HUES64 (cell line): ENCODE data around the gene FAM237B.

ENCODE experiments used
- H3K27ac ChIP-seq: 2 replicates; pipeline ENCODE4 v1.7.0; 2013; ENCODE audit warnings: low read depth, low read length, inconsistent platforms
- H3K27me3 ChIP-seq: 2 replicates; pipeline ENCODE4 v1.6.1; 2013; ENCODE audit warnings: mild to moderate bottlenecking, low read length; ENCODE audit not compliant: insufficient read depth
- H3K36me3 ChIP-seq: 2 replicates; pipeline ENCODE4 v1.6.1; 2013; ENCODE audit warnings: mild to moderate bottlenecking, low read length; ENCODE audit not compliant: insufficient read depth
- H3K4me1 ChIP-seq: 2 replicates; pipeline ENCODE4 v1.6.1; 2013; ENCODE audit warnings: mild to moderate bottlenecking, low read length, moderate library complexity; ENCODE audit not compliant: insufficient read depth
- H3K4me3 ChIP-seq: 2 replicates; pipeline ENCODE4 v1.5.1; 2013; ENCODE audit warnings: mild to moderate bottlenecking, low read length, moderate library complexity
- H3K9ac ChIP-seq: 2 replicates; pipeline ENCODE4 v1.6.1; 2013; ENCODE audit warnings: mild to moderate bottlenecking, low read depth, low read length
- H3K9me3 ChIP-seq: 2 replicates; pipeline ENCODE4 v1.6.1; 2013; ENCODE audit warnings: low read depth, low read length; ENCODE audit not compliant: insufficient read depth
- WGBS: fragments of 150-250, 120-280 bp; methylation state at CpG from one replicate; pipeline ENCODE4 v1.1.7; 2013; ENCODE audit warnings: missing lambda C conversion rate; 5-methylcytosine and 5-hydroxymethylcytosine counted together

FAM237B gene

DNA sequence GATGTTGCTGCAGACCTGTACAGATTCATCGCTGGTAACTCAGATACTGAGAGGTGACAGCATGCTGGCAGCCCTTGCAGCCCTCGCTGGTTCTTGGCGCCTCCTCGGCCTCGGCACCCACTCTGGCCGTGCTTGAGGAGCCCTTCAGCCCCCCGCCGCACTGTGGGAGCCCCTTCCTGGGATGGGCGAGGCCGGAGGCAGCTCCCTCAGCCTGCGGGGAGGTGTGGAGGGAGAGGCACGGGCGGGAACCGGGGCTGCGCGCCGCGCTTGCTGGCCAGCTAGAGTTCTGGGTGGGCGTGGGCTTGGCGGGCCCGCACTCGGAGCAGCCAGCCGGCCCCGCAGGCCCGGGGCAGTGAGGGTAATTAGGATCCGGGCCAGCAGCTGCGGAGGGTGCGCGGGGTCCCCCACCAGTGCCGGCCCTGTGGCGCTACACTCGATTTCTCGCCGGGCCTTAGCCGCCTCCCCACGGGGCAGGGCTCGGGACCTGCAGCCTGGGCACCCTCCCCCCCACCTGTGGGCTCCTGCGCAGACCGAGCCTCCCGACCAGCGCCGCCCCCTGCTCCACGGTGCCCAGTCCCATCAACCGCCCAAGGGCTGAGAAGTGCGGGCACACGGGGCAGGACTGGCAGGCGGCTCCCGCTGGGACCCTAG is 13.2 kb upstream of the FAM237B start:
- H3K9me3 ChIP-seq: no peaks in the 10 kb centered on the region
- H3K27me3 ChIP-seq: no peaks in the 10 kb centered on the region
- 96% methylated on average over 48 of the region's 48 CpGs for WGBS
- no peak overlapping the region for H3K4me3 ChIP-seq
- H3K9ac ChIP-seq: no peak overlapping the region
- H3K36me3 ChIP-seq: no peaks in the 10 kb centered on the region
- H3K4me1 ChIP-seq: peaks cover 6% of the 10 kb centered on the region; the same call in 1 of the 2 replicates
- H3K27ac ChIP-seq: no peak overlapping the region

DNA sequence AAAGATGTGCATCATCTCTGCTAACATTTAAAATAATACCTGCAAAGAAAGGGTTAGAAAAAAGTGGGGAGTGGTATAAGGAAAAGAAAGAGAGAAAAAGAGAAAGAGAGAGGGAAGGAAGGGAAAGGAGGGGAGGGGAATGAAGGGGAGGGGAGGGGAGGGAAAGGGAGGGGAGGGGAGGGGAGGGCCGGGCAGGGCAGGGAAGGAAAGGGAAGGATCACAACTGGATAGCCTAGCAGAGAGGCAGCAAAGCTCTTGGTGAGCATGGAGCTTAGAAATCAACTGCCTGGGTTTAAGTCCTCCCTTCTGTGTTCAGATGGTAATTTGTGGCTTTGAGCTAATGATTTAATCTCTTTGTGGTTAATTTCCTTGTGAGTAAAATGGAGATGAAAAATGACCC is 5.4 kb upstream of the FAM237B start:
- no peak overlapping the region for H3K27ac ChIP-seq
- H3K4me3 ChIP-seq: no peak overlapping the region
- H3K9me3 ChIP-seq: no peaks in the 10 kb centered on the region
- H3K4me1 ChIP-seq: no peaks in the 10 kb centered on the region
- H3K27me3 ChIP-seq: peaks cover 31% of the 10 kb centered on the region
- H3K9ac ChIP-seq: no peak overlapping the region
- no peaks in the 10 kb centered on the region for H3K36me3 ChIP-seq
- WGBS: 36% methylated on average over 1 of the region's 1 CpG

DNA sequence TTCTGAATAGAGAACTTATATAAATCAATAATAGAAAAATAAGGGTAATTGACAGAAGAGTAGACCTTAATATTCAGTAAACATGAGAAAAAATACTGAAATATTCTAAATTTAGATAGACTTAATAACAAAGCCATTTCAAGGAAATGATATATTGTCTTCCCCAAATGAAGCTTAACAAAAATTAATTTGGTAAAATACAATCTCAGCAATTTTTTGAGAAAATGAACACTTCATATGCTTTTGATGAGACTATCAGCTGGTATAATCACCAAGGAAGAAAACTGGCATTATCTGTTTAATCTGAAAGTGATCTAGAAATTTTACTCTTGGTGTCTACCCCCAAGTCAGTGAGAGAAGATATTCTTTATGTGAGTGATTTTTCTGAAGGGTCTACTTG is 1.7 kb upstream of the FAM237B start:
- Histone ChIP-seq H3K9ac (no peak overlapping the region), H3K27me3 (peaks cover 67% of the 10 kb centered on the region), H3K4me3 (no peak overlapping the region), H3K4me1 (no peaks in the 10 kb centered on the region), H3K36me3 (no peaks in the 10 kb centered on the region), H3K9me3 (no peaks in the 10 kb centered on the region), H3K27ac (no peak overlapping the region)

- H3K36me3 ChIP-seq: no peaks in the 10 kb centered on the region
- H3K27ac ChIP-seq: no peak overlapping the region
- 40% methylated on average over 6 of the region's 7 CpGs for WGBS
- no peaks in the 10 kb centered on the region for H3K4me1 ChIP-seq
- H3K9me3 ChIP-seq: no peaks in the 10 kb centered on the region
- H3K9ac ChIP-seq: no peak overlapping the region
- peak overlapping the region; percentile 60 for H3K4me3 ChIP-seq
- peaks cover 73% of the 10 kb centered on the region for H3K27me3 ChIP-seq
These were observed 695 bp downstream of the FAM237B start for GRCh38 chr7:90320418-90320800.

DNA sequence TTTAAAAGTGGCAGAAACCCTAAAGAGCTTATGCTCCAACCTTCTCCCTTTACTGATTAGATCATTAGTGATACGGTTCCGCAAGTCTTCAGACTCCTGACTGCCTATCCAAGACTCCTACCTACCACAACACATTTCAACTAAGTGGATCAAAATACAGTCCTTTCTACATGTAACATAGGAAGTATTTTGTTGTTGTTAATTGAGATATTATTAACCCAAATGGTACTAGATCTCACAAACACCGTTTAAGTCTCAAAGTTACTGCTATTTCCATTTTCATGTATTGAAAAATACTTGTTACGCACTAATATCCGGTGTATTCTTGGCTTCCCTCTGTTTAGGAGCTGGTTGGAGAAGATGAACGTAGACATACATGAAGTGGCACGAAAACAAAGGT is 1.1 kb downstream of the FAM237B start:
- H3K27me3 ChIP-seq: peaks cover 73% of the 10 kb centered on the region
- no peak overlapping the region for H3K27ac ChIP-seq
- no peak overlapping the region for H3K9ac ChIP-seq
- 91% methylated on average over 7 of the region's 7 CpGs for WGBS
- H3K4me1 ChIP-seq: no peaks in the 10 kb centered on the region
- no peak overlapping the region for H3K4me3 ChIP-seq
- no peaks in the 10 kb centered on the region for H3K9me3 ChIP-seq
- H3K36me3 ChIP-seq: no peaks in the 10 kb centered on the region

DNA sequence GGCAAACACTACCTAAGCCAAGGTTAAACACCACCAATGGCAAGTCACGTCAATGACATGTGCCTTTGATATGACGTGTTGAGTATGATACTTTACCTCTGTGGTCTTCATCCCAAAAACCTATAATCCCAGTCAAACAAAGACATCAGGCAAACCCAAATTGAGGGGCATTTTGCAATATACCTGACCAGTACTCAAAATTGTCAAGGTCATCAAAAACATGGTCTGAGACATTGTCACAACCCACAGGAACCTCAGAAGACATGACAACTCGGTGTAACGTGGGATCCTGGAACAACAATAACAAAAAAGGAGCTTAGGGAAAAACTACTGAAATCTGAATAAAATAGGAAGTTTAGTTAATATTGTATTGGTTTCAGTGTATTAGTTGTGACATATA is 7.2 kb downstream of the FAM237B start:
- H3K4me1 ChIP-seq: no peaks in the 10 kb centered on the region

DNA sequence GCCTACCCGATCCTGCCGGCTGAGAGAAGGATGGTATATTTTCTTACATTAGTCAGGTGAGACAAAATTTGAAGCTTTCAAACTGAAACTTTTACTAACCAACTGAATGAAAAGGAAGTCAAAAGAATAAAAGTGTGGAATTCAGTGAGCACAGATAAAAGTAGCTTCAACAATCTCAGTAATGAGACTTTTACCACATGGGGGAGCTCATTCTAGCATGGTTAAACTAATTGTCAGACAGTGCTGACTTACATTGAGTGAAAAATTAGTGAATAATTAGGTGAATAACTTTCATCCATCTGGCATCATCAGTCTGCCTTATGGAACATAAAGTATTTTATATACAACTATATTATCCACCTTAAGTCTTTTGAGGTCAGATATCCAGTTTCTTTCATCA is 8.4 kb downstream of the FAM237B start:
- H3K4me1 ChIP-seq: no peaks in the 10 kb centered on the region
- no CpG with 5 or more reads among the region's 2 CpGs for WGBS
- H3K27me3 ChIP-seq: peaks cover 5% of the 10 kb centered on the region; the same call in 1 of the 2 replicates
- no peaks in the 10 kb centered on the region for H3K9me3 ChIP-seq
- H3K27ac ChIP-seq: no peak overlapping the region
- no peak overlapping the region for H3K4me3 ChIP-seq
- no peak overlapping the region for H3K9ac ChIP-seq
- no peaks in the 10 kb centered on the region for H3K36me3 ChIP-seq

More for the DNA sequence above, 7.2 kb downstream of the FAM237B start:
- no peaks in the 10 kb centered on the region for H3K36me3 ChIP-seq
- H3K9ac ChIP-seq: no peak overlapping the region
- 97% methylated on average over 4 of the region's 4 CpGs for WGBS
- peaks cover 17% of the 10 kb centered on the region for H3K27me3 ChIP-seq
- H3K27ac ChIP-seq: no peak overlapping the region
- H3K9me3 ChIP-seq: no peaks in the 10 kb centered on the region
- H3K4me3 ChIP-seq: no peak overlapping the region

DNA sequence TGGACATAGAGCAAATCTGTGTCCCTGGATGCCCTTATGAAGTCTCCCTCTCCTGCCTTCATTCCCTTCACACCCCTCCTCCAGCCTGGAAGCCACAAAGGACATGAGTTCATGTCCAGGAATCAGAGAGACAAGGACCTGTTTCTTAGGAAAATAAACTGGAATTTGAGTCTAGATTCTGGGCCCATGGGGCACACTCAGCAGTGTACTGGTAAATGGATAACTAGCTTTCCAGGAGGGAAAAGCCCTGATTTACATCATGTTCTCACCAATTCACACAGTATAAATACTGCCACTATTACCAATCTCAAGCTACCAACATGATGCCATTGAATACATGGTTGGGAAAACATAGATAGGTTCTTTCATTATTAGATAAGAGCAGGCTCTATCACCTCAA is 9.9 kb downstream of the FAM237B start:
- no peaks in the 10 kb centered on the region for H3K27me3 ChIP-seq
- no peak overlapping the region for H3K27ac ChIP-seq
- no peak overlapping the region for H3K9ac ChIP-seq
- no peaks in the 10 kb centered on the region for H3K9me3 ChIP-seq
- H3K4me1 ChIP-seq: no peaks in the 10 kb centered on the region
- H3K4me3 ChIP-seq: no peak overlapping the region
- H3K36me3 ChIP-seq: no peaks in the 10 kb centered on the region

GRCh38 chr7:90309872-90310271 is 11.2 kb downstream of the FAM237B start:
- no peaks in the 10 kb centered on the region for H3K4me1 ChIP-seq
- H3K9ac ChIP-seq: no peak overlapping the region
- H3K4me3 ChIP-seq: no peak overlapping the region
- no peaks in the 10 kb centered on the region for H3K36me3 ChIP-seq
- WGBS: 88% methylated on average over 4 of the region's 5 CpGs
- H3K27me3 ChIP-seq: no peaks in the 10 kb centered on the region
- H3K27ac ChIP-seq: no peak overlapping the region
- no peaks in the 10 kb centered on the region for H3K9me3 ChIP-seq

GRCh38 chr7:90303241-90303640 is 17.9 kb downstream of the FAM237B start:
- H3K27me3 ChIP-seq: no peaks in the 10 kb centered on the region
- no peaks in the 10 kb centered on the region for H3K9me3 ChIP-seq
- no peak overlapping the region for H3K9ac ChIP-seq
- H3K4me3 ChIP-seq: no peak overlapping the region
- H3K27ac ChIP-seq: no peak overlapping the region
- H3K36me3 ChIP-seq: no peaks in the 10 kb centered on the region
- no peaks in the 10 kb centered on the region for H3K4me1 ChIP-seq
- WGBS: no CpG with 5 or more reads among the region's 1 CpG

- Histone ChIP-seq H3K27me3 (no peaks in the 10 kb centered on the region), H3K36me3 (no peaks in the 10 kb centered on the region; the same call in 1 of the 2 replicates), H3K9ac (no peak overlapping the region), H3K9me3 (peaks cover 5% of the 10 kb centered on the region; the same call in 1 of the 2 replicates), H3K4me1 (peaks cover 4% of the 10 kb centered on the region), H3K27ac (no peak overlapping the region), H3K4me3 (no peak overlapping the region)
- 46% methylated on average over 4 of the region's 5 CpGs for WGBS
These were observed 22.7 kb downstream of the FAM237B start for GRCh38 chr7:90298145-90299038.
